HFFc6 (cell line): ENCODE measurements around the gene DSG3. TPM values are rescaled to one million over a fixed set of nuclear protein-coding genes. Genes with fewer than 3 reads are reported as not detected.

ENCODE experiments used
- DNase-seq: peaks from one replicate; pipeline ENCODE4 v3.0.0-alpha.2; 2018
- H3K27ac Mint-ChIP-seq: 2 replicates; pipeline ENCODE4 v1.8.0; 2020; ENCODE audit warnings: mild to moderate bottlenecking, mixed read lengths
- H3K27me3 Mint-ChIP-seq: 2 replicates; pipeline ENCODE4 v1.8.0; 2021; ENCODE audit warnings: mild to moderate bottlenecking, moderate library complexity, mixed read lengths; ENCODE audit not compliant: insufficient read depth
- H3K36me3 Mint-ChIP-seq: 2 replicates; pipeline ENCODE4 v1.8.0; 2021; ENCODE audit warnings: low read depth, mixed read lengths
- H3K4me1 Mint-ChIP-seq: 2 replicates; pipeline ENCODE4 v1.8.0; 2020; ENCODE audit warnings: low read depth, mixed read lengths
- H3K4me3 Mint-ChIP-seq: 2 replicates; pipeline ENCODE4 v1.8.0; 2020; ENCODE audit warnings: mild to moderate bottlenecking, moderate library complexity, mixed read lengths
- H3K9me3 Mint-ChIP-seq: 2 replicates; pipeline ENCODE4 v1.8.0; 2020; ENCODE audit warnings: mild to moderate bottlenecking, mixed read lengths
- CTCF ChIP-seq: fragments of 200-600 bp; sonication (generic); IDR thresholded peaks from 2 replicates; pipeline ENCODE4 v1.5.0; 2021; ENCODE audit warnings: antibody characterized with exemption, mild to moderate bottlenecking
- total RNA-seq, 6 experiments: library from RNA; stranded (reverse); fragmentation: NEBNext Ultra II Directional; extraction: Animal tissue kit (Norgen Biotek cat#: 25700); gene quantifications; 2 replicates in 1 of 6; 3 replicates in 5 of 6; pipeline ENCODE4 v1.2.3, GENCODE V29; 2021

The DSG3 gene
- total RNA-seq, 6 experiments from 2014 or later = not detected

GRCh38 chr18:31403409-31403808 lies 44.1 kb upstream of the DSG3 start:
- no peak for DNase-seq
- no peak overlapping the region for H3K4me3 Mint-ChIP-seq
- no peak for TF ChIP-seq CTCF
- no peak overlapping the region for H3K27ac Mint-ChIP-seq
- H3K4me1 Mint-ChIP-seq = no peaks in the 10 kb centered on the region
- H3K9me3 Mint-ChIP-seq = peaks cover 27% of the 10 kb centered on the region
- H3K36me3 Mint-ChIP-seq = peaks cover 5% of the 10 kb centered on the region; the same call in 1 of the 2 replicates
- H3K27me3 Mint-ChIP-seq = peaks cover 1% of the 10 kb centered on the region

GRCh38 chr18:31407649-31408048 lies 39.9 kb upstream of the DSG3 start:
- Mint-ChIP-seq H3K4me3 (no peak overlapping the region), H3K4me1 (no peaks in the 10 kb centered on the region), H3K27ac (no peak overlapping the region), H3K27me3 (peaks cover 1% of the 10 kb centered on the region), H3K9me3 (peaks cover 30% of the 10 kb centered on the region), H3K36me3 (peaks cover 5% of the 10 kb centered on the region; the same call in 1 of the 2 replicates)
- TF ChIP-seq CTCF = no peak
- DNase-seq = no peak

- Mint-ChIP-seq H3K4me1 (no peaks in the 10 kb centered on the region), H3K9me3 (peaks cover 22% of the 10 kb centered on the region), H3K27ac (no peak overlapping the region), H3K4me3 (no peak overlapping the region), H3K36me3 (peaks cover 5% of the 10 kb centered on the region; the same call in 1 of the 2 replicates), H3K27me3 (peaks cover 1% of the 10 kb centered on the region)
- no peak for DNase-seq
- no peak for TF ChIP-seq CTCF
Observed at GRCh38 chr18:31409276-31409675, 38.3 kb upstream of the DSG3 start.

- H3K27ac Mint-ChIP-seq = no peak overlapping the region
- H3K9me3 Mint-ChIP-seq = peaks cover 31% of the 10 kb centered on the region
- peaks cover 1% of the 10 kb centered on the region for H3K27me3 Mint-ChIP-seq
- no peak for DNase-seq
- no peaks in the 10 kb centered on the region for H3K4me1 Mint-ChIP-seq
- H3K36me3 Mint-ChIP-seq = peaks cover 5% of the 10 kb centered on the region; the same call in 1 of the 2 replicates
- H3K4me3 Mint-ChIP-seq = no peak overlapping the region
- TF ChIP-seq CTCF = no peak
Observed at GRCh38 chr18:31410716-31411483, 36.6 kb upstream of the DSG3 start.

GRCh38 chr18:31413137-31413536 lies 34.4 kb upstream of the DSG3 start:
- no peak for DNase-seq
- Mint-ChIP-seq H3K36me3 (no peaks in the 10 kb centered on the region; the same call in 1 of the 2 replicates), H3K27ac (no peak overlapping the region), H3K9me3 (peaks cover 22% of the 10 kb centered on the region), H3K4me3 (no peak overlapping the region), H3K27me3 (no peaks in the 10 kb centered on the region), H3K4me1 (no peaks in the 10 kb centered on the region)
- TF ChIP-seq CTCF = no peak
